HG02642 (cell line): ENCODE data around the gene CYP4F11.
"Not testable (repeated sequence)": the region's sequence is repeated elsewhere in the genome, so short reads cannot be mapped to it uniquely, and the experiment has no call there.

Experiments
- ATAC-seq: cut with Tn5 transposase; IDR thresholded peaks from one replicate; pipeline ENCODE4 v1.9.1; 2021; ENCODE audit warnings: mild to moderate bottlenecking; ENCODE audit not compliant: unreplicated experiment, poor library complexity

The CYP4F11 gene

GRCh38 chr19:15885919-15886318 lies 48.4 kb downstream of the CYP4F11 start:
- no peak for ATAC-seq

- no peak for ATAC-seq
Observed at GRCh38 chr19:15885167-15885566, 49.2 kb downstream of the CYP4F11 start.

- not testable (repeated sequence) for ATAC-seq
Observed at GRCh38 chr19:15883329-15883728, 51.0 kb downstream of the CYP4F11 start.

- no peak for ATAC-seq
Observed at GRCh38 chr19:15874821-15875474, 59.4 kb downstream of the CYP4F11 start.

GRCh38 chr19:15873771-15874170 lies 60.6 kb downstream of the CYP4F11 start:
- ATAC-seq = not testable (repeated sequence)

GRCh38 chr19:15871570-15871969 lies 62.8 kb downstream of the CYP4F11 start:
- no peak for ATAC-seq

GRCh38 chr19:15869873-15870272 lies 64.5 kb downstream of the CYP4F11 start:
- ATAC-seq = no peak

- no peak for ATAC-seq
Observed at GRCh38 chr19:15869109-15869555, 65.2 kb downstream of the CYP4F11 start.

- no peak for ATAC-seq
Observed at GRCh38 chr19:15866636-15867035, 67.7 kb downstream of the CYP4F11 start.

- ATAC-seq = no peak
Observed at GRCh38 chr19:15864824-15865223, 69.5 kb downstream of the CYP4F11 start.

GRCh38 chr19:15863272-15863671 lies 71.1 kb downstream of the CYP4F11 start:
- ATAC-seq = no peak

GRCh38 chr19:15862444-15862843 lies 71.9 kb downstream of the CYP4F11 start:
- no peak for ATAC-seq
